NOMO-1 treated with dmso at 0.1 percent for 144 hours (cell line): ENCODE measurements around the gene NOS1.

Experiments
- DNase-seq: peaks from one replicate; lab custom pipeline; 2025; ENCODE audit not compliant: unreplicated experiment; lab: John Stamatoyannopoulos, UW

Gene NOS1

DNA sequence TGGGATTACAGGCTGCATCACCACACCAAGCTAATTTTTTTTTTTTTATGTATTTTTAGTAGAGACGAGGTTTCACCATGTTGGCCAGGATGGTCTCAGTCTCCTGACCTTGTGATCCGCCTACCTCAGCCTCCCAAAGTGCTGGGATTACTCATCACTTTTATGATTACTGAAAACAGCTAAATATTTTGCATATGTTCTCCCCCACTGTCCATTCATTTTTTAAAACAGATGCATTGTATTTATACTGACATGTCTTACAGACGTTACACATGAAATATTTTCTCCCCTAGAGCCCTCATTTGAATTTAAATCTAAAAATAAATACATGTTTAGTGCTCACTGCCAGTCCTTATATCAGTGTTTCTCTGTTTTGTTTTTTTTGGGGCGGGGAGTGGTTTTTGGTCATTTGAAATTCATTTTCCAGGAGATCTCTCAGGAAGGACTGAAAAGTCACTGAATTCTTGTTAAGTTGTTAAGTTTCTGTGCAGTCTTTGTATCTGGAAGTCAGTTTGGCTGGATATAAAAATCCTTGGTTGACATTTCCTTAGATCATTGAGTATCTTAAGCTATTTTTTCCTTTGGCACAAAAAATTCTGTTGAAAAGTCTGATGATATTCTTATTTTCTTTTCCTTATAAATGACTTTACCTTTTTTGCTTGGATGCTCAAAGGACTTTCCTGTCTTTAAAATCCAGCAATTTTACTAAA is 180.5 kb downstream of the NOS1 start:
- no peak for DNase-seq

DNA sequence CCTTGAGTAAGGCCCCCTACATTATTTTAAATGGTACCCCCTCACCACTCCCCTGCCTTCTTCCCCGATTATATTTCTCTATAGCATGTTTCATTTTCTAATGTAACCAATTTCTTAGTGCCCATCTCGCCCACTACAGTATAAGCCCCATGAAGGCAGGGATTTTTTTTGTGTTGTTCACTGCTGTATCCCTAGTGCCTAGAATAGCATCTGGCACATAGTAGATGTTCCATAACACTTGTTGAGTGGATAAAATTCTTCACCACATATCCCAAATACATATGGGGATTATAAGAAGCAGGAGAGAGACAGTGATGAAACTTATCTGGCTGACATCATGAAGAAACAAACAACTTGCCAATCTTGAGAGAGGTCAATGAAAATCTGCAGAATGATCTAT is 182.7 kb downstream of the NOS1 start:
- no peak for DNase-seq

DNA sequence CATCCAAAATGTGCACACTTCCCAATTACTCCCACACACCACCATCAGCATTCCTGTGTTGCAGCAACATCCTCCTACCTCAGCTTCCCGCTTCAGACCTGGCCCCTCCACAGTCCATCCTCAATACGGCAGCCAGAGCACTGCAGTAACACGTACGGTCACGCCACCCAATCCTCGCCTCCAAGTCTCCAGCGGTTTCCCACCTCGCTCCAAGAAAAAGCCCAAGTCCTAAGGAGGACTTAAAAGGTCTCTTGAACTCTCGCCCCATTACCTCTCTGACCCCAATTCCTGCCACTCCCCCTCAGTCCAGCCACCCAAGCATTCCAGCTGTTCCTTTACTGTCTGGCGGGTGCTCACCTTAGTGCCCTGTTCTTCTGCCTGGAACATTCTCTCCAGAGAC is 183.1 kb downstream of the NOS1 start:
- DNase-seq: no peak

DNA sequence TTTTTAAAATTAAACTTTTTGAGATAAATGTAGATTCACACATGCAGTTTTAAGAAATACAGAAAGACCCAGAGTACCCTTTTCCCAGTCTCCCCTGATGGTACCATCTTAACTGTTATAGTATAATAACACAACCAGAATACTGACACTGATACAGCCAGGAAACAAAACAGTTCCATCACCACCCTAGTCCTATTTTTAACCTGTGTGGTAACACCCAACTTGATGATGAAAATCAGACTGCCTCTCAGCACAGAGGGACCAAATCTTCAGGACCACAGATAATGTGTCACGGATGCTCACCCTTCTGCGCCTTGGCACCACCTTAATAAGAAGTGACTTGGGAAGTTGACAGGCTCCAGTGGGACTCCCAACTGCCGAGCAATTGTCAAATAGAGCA is 189.3 kb downstream of the NOS1 start:
- no peak for DNase-seq

DNA sequence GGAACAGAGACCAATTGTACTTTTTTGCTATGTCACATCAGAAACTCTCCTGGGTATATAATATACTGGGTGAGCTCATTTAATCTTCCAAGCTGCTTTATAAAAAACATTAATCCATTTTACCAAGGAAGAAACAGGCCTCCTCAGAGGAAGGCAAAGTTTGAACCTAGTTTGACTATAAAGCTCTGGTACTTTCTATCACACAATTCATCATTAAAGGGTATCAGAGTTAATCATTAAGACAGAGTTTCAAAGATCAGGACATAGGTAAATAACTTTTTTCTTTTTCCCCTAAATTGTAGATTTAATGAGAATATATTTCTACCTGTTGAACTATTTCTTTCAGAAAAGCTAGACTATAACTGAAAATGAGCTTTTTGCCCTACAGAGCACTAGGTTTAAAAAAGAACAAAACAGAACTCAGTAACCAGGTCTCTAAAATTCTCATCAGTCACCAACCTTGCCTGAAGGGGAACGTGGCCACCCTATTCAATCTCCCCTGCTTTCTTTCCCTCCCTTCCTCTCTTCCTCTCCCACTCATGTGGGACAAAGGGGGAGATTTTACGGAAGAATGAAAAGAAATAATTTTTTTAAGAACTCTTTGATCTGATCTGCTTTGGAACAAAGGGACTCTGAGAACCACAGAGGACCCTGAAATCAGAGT is 189.8 kb downstream of the NOS1 start:
- DNase-seq: no peak

DNA sequence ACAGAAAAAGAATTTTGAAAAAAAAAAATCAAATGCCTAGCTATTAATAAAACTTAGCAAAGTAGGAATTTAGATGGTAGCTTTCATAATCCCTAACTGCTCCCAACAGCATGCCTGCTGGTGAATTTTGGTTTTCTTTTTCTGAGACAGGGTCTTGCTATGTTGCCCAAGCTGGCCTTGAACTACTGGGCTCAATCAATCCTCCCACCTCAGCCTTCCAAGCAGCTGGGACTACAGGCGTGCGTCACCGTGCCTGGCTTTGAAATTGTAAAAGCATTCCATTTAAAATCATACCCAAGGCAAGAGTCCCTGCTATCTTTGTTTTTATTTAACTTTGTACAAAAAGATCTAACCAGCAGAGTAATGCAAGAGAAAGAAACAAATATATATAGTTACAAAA is 191.9 kb downstream of the NOS1 start:
- DNase-seq: no peak

DNA sequence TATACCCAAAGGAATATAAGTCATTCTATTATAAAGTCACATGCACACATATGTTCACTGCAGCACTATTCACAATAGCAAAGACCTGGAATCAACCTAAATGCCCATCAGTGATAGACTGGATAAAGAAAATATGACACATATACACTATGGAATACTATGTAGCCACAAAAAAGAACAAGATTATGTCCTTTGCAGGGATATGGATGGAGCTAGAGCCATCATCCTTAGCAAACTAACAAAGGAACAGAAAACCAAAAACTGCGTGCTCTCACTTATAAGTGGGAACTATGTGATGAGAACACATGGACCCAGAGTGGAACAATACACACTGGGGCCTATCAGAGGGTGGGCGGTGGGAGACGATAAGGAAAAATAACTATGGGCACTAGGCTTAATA is 192.4 kb downstream of the NOS1 start:
- DNase-seq: no peak

DNA sequence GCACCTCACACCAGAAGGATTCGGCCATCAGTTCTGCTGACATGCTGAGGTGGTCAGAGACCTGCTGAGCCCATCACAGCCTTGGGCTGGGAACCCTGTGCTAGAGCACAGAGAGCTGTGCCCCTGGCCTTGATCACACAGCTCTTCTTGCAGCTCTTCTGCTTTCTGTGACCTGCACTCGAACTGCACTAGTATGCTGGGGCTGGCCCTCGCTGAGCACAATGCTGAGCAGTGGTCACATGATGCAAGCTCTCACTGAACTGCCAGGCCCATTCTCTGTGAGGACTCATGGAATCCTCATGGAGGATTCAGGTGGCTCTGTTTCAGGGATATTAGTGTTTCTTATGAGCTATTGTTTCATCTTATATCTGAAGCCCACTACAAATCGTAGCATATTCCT is 193.7 kb downstream of the NOS1 start:
- DNase-seq: no peak

DNA sequence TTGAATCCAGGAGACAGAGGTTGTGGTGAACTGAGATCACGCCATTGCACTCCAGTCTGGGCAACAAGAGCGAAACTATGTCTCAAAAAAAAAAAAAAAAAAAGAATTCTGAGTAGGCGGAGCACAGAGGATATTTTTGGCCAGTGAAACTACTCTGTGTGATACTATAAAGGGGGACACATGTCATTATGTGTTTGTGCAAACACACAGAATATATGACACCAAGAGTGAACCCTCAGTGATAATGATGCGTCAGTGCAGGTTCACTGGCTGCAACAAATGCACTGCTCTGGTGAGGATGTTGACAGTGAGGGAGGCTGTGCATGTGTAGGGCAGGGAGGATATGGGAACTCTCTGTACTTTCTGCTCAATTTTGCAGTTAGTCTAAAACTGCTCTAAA is 195.3 kb downstream of the NOS1 start:
- no peak for DNase-seq

DNA sequence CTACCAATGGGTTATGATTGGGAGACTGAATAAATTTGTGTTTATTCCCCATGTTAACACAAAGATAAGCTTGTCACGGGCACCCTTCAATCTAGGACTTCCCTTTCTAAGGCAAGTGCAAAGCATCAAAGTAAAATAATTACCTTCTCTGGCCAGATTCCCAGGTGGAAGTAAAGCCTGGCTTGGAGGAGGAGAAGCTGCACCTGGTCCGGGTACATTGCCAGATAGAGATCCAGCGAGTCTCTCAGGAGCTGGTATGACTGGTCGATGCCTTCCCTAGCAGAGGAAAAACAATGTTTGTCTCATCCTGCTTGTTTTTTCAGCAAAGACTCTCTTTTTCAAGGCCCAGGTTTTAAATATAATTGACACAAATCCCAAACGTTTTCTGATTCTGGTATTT is 196.1 kb downstream of the NOS1 start:
- DNase-seq: no peak

DNA sequence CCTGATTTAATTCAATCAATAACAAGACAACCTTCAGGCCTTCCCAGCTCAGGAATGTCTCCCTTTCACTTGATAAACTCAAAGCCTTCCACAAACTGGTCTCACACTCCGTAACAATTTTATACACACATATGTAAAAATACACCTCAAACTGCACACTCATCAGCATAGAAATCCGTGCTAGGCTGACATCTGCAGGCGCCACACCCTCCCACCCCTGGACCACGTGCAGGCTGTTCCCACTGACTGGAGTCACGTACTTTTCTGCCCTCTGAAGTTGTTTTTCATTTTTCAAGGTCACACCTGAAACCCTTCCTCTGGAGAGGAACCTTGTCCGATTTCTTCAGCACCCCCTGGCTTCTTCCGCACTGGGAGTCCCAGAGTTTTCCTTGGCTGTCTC is 198.8 kb downstream of the NOS1 start:
- no peak for DNase-seq

DNA sequence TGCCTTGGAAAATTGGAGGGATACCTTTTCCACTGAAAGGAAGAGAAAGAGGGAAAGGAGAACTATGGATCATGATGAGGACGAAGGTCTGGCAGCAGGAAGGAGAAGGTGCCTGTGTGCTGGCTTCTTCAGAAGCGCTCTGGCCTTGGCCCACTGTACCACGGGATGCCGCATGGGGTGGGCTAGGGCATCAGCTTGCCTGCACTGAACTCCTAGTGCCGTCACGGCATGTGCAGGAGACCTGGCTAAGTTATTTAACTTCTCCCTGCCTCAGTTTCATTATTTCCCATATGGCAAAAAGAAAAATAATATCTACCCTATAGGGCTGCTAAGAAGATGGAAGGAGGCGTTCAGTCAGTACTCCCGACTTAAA is 199.3 kb downstream of the NOS1 start:
- DNase-seq: no peak

DNA sequence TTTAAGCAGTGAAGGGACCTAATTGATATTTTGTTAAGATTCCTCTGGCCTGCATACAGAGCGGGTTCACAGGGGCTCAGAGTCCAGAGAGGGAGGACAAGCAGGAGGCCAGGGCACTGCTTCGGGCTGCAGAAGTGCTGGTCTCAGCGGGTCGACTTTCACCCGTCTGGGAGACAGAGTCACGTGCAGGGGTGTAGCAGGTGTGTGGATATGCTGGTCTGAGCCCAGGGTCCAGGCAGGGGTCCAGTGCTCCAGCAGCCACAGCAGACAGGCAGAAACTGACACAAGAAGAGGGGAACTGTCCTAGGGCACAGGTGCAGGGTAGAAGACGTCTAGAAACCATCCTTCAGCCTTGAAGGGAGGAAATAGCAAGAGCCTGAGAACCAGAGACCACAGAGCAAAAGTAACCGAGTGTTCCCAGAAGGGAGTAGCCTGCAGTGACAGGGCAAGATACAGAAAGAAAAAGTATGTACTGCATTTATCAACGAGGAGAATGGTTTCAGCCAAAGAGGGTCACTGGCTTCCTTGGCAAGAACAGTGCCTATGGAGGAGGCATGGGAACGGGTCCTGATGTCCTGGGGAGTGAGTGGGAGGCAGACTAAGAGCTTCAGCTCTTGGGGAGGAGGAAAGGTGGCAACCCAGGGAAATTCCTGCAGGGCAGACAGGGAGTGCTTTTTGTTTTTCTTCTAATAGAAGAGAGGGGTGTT is 199.8 kb downstream of the NOS1 start:
- no peak for DNase-seq

DNA sequence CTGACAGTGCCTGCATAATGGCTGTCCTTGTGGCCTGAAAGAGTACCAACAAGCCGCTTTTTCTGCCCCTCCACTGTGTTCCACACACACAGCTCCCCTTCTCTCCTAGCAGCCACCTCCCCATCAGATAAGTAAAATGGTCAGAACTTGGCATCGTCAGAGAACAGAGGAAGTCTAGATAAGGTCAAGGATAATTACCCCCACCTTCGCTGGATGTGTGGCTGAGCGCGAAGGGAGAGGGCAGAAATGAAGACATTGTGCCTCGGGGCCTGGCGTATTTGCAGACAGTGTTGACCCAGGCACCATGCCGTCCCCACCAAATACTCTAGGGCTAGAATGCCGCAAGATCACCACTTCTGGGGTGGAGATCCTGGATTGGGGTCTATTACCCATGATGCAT is 201.8 kb downstream of the NOS1 start:
- no peak for DNase-seq

DNA sequence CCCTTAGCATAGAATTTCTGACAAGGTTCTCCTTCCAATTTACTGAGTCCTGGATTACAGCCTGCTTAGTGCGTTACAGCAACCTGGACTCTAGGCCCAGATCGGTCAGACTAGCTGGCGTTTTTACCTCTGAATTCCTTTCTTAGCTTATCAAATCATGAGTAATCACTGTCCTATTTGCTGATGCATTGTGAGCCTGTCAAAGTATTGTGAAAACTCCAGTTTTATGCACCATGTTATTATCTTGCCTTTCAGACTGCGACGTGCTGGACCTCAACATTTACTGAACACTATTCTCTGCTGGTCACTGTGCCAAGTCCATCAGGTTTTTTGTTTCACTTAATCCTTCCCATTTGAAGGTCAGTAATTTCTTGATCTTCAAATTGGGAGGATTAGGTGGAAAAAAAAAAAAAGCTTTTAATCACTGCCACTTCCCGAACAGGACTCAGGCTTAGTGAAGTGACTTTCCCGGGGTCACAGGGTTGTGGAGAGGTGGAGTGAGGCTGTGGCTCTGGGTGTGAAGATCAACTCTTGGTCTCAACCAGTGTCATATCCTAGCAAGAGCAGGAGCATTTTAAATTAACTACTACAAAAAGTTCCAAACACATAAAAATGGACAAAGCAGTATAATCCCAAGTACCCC is 202.4 kb downstream of the NOS1 start:
- no peak for DNase-seq
